DMS 273 (cell line): ENCODE data around the gene BHLHE41.

ENCODE experiments used
- DNase-seq: peaks from one replicate; lab custom pipeline; 2025; ENCODE audit not compliant: unreplicated experiment; lab: John Stamatoyannopoulos, UW

BHLHE41 gene

DNA sequence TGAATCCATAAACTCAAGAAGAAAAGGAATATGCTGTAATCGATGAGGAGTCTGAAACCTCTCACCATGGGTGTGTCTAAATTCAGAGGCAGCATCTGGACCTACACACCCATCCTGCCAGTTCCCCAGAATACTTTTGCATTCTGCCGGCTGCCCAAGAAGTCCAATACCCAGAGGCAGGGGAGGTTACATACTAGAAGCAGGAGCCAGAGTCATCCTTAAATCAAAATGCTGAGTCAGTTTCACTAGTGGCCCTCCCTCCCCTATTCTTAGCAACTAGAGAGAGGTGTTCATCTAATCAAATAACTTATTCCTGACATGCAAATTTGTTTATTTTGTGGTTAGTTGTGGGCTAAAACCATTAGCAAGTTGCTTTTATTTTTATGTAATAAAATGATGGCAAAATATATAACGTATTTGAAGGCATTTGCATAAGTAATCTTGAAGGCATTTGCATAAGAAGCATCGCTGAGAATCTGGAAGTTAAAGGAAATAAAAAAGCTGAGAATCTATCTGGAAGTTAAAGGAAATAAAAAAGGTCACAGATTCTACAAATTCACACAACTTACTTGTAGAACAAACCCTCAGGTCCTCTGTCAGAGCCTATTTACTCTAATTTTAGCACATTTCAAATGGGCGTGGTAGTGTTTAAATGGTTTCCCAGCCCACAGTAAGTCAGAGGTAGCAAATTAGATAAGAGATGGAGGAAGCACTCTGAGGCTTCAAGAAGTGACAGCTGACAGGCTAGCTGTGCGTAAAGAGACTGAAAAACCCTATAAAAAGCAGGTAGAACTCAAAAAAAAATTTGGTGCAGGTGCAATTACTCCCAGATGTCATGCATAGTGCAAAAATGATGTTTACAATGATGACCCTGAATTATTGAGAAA lies 7.8 kb downstream of the BHLHE41 start:
- DNase-seq, result peak; percentile 12

DNA sequence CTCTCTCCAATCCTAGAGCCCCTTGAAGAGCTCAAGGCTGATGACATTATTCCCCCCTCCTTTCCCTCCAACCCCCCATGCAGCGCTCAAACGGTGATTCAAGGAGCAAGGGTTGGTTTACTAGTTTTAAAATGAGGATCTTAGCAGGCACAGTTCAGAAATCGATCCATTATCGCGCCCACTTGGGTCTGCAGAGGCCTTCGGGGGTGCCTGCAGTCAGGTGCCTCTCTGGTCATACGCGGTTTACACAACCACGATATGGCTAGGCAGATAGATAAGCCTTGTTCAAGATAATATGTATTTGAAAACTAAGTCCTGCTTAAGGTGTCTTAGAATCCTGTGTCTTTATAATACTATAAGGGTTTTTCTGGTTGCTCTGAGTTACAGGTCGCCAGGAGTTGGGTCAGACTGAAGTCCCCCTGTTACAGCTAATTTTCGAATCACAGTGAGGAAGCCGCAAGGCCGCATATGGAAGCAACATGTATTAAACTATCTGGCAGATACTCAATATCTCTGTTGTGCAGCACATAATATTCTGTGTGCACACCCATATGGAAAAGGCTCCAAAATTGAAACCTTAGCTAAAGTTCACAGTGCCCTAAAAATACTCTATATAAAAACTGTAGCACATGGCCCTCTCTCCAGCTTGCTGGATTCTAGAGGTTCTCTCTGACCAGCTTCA lies 10.0 kb downstream of the BHLHE41 start:
- DNase-seq, result peak; percentile 39

DNA sequence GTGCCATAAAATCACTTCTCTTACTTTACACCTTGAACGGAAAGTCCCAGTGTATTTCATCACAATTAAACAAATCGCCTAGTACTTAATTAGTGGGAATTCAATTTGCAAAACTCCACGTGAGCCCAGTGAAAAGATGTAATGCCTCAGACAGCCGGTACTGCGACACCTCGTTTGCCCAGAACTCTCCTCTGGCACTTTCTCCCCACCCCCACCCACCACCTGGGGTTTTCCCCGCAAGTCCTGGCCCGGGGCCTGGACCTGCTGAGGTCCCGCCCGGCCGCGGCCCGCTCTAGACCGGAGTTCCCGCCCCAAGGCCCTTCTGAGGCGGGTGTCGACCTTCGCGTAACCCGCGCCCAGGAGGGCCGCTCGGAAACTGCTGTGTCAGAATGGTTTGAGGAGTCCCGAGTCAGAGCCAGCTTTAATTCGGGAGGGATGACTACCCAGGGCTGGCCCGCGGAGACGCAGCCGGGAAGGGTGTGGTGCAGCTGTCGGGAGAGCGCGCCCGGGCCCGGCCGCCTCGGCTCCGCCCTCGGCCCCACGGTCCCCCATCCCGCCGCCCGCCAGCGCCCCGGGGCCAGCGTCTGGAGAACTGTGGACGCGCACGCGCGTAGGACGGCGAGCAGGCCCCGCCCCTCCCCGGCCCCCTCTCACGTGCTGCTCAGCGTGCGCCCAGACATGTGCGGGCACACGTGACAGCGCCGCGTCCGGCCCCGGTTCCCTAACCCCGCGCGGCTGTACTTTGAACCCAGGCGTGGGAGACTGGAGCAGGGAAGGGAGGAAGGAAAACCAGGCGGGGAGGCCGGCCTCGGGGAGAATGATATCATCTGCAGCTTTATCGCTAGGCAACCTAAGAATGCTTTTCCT lies 10.8 kb downstream of the BHLHE41 start:
- DNase-seq, result peak; percentile 96

DNA sequence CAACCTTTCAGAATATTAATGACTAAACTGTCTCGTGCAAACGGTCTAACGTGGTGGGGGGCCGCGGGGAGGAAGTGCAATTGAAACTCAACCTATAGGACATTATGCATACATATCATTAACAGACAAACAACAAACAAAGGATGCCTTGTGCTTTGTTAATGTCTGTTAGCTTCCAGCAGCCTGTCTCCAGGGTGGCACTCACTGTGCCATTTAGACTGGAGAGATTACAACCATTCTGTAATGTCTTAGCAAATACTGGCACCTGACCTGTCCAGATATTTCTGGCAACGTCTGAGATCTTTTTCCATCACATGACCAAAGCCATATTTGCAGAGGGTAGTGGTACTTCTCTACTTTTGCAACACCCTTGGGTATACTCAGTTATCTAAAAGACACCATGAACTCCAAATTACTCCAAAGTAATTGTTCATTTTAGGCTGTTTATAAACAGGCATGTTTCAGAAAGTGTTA lies 11.6 kb downstream of the BHLHE41 start:
- no peak for DNase-seq

DNA sequence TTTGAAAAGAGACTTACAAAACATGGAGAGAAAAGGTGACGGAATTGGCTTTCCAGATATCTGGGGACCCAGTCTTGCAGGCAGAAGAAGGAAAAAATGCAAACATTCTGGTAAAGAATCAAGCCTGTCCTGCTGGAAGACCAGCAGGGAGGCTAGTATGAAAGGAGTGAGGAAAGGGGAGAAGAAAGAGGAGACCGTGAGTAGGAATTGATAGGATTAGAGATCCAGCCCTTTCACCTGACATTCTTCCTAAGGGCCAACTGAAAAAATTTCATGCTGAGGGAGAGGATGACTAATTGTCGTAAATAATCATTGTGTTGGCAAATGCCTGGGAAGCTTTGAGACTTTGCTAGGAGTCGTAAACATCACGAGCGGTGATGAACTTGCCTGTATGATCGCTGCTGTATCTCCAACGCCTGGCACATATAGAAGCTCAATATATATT lies 12.1 kb downstream of the BHLHE41 start:
- no peak for DNase-seq

DNA sequence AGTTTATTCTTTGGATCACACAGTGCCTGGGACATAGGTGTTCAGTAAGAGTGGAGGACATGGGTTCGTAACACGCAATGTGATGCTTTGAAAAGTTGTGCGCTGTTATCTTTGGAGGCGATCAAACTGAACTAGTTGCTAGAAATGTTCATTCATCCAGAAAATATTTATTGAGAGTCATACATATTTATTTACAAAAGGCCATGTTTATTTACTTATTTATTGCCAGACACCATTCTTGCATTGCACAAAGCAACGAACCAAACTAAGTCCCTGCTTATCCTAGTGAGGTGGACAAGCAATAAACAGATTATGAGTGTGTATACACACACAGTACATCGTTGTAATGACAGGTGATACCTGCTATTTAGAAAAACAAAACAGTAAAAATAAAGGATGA lies 12.6 kb downstream of the BHLHE41 start:
- DNase-seq, result no peak

DNA sequence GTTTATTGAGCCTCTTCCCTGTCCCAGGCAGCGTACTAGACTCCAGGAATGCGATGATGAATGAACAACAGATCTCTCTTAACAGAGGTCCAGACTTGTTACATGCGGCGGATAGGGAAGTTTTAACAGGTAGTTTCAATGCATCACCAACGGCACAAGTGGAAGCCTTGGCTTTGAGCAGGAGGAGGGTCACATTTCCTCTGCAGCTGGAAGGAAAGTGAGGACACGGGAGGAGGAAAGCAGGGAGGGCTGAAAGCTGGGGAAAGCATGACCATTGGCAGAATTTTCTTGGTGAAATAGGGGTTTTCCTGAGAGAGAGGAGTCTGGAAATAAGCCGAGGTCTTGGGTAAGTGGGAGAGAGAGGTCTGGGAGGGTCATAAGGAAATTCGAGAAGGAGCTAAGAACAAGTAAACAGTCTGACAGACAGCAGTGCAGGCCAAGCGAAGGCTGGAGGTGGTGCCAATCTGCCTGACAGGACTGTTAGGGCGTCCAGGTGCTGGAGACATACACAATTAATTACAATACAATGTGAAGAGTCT lies 15.4 kb downstream of the BHLHE41 start:
- peak; percentile 8 for DNase-seq

DNA sequence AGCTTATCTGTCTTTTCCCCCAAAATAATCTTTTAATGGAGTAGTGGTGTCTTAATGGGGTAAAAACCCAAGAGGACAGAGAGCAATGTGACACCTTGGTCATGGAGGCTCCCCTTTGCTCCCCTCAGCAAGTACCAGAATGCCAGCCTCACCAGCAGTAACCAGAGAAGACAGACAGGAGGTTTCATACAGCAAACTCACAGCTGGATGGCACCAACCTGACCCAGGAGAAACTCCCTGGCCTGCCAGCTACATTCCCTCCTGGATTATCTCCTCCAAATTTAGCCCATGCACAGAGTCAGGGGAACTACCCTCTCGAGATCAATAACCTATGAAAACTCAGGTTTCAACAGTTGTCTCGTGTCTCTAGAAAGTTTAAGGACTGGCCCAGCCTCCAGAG lies 15.9 kb downstream of the BHLHE41 start:
- DNase-seq, result no peak

DNA sequence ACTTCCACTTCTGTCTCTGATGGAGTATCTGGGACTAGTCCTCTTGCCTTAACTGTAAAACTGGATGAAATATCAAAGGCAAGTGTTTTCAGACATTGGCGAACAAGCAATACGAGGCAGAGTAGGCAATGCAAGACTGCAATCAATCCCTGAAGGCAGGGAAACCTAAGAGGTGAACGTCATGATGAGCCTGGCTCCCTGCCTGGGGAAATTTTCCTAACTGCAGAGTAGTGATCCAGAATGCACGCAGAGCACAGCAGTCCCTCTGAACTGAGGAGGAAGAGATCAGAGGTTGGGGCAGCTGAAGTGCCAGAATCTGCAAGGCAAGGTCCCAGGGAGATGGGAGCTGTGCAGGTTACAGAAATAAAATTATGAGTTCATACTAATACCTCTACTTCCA lies 18.5 kb downstream of the BHLHE41 start:
- no peak for DNase-seq

DNA sequence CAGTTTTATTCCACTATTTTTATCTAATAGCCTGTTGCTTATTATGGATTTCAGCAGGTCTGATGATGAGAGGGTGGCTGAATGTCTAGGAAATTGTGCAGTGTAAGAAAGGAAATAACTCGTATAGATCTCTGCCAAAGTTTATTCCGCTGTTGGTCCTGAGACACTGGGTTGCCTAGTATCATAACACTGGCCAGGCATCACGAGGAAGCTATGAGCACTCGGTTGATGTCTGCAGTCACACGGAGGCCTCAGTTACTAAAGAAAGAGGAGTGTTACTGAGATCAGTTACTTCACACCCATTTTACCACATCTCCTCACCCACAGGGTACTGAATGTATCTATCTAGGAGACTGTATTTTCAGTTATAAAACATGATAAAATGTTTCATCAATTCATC lies 21.9 kb downstream of the BHLHE41 start:
- no peak for DNase-seq

DNA sequence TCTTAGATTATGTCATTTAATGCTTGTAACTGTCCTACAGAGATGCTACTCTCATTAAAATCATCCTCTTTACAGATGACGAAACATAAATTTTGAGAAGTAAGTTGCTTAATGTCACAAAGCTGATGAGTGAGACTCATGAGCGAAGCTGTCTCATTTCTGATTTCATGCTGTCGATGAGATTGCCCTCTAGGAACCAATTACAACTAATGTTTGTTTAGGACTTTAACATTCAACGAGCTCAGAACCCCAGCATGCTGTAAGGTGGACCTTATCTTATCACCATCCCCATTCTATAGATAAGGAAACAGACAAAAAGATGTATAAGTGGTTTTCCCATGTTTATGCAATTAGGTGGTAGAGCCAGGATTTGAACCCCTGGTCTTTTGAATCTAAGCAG lies 23.1 kb downstream of the BHLHE41 start:
- DNase-seq, result no peak

DNA sequence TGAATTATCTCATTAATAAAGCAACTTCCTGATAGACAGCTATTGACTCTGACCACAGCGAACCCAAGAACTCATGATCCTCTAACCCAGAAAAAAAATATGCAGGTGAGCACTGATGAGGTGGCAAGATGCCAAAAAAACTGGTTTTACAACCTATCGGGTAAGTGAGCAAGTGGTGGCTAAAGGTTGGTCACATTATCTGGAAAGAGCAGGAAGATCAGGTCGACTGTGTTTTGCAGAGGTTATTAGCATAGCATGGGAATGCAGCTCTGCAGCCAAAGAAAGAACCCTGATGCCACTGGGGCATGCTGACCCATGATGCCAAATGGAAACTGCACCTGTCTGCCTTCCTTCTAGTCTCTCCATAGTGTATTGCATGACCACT lies 23.5 kb downstream of the BHLHE41 start:
- DNase-seq, result no peak

DNA sequence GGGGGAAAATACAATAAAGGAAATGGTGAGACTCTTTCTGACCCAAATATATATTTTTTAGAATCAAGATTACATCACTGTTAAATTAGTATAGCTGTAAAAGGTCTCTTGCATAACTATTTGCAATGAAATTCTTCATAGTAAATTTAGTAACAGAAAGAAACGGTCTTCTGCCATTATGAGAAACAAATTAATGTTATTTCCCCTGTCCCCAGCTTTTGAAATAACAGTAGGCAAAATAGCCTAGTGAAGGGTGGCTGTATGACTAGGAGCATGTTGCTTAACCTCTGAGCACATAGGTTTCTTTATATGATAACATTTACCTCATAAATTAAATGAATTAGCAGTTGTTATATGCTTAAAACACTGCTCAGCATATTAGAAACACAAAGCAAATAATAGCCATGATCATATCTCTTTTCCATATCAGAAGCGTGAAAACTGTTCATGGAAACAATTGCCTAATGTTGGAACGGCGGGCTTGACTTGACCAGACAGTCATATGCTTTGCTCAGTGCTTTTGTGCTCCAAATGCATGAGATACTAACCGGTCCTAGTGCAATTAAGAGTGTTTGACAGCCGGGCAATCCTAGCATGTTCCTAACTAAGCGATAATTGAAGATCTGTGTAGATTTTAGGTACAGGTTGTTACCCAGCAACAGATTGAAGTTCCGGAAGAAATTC lies 24.0 kb downstream of the BHLHE41 start:
- DNase-seq, result no peak

DNA sequence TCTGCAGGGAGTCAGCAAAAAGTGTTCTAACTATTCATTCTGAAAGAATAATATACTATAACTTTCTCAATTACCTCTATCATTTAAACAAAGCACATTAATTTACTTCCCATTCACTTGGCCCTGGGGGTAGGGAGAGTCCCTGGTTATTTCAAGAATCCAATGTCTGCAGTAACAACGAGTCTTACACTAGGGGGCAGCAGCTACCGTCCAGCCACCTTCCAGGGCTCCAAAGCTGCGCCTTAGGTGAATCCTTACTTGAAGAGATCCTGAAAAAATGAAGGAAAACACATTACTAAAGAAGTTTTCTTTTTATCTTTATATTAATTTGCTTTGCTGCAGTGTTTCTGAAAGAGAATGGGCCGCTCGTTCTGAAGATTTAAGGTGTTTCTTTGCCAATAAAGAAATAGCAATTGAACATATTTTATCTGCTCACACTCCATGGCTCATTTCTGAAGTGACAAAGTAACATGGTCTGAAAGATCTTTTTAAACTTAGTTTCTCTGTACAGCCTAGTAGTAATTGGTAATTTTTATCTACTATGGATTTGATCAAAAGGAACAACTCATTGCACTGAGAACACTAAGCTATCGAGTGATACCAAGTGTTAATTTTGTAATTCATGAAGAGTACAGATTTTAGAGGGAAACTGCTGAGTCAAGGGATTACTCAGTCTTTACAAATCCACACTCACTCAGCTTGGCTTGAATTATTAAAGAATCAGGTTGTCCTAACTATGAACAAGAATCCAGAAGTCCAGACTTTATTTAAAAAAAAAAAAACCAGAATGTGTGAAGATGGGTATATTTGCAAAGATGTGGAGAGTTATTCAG lies 27.6 kb downstream of the BHLHE41 start:
- DNase-seq, result peak; percentile 83

DNA sequence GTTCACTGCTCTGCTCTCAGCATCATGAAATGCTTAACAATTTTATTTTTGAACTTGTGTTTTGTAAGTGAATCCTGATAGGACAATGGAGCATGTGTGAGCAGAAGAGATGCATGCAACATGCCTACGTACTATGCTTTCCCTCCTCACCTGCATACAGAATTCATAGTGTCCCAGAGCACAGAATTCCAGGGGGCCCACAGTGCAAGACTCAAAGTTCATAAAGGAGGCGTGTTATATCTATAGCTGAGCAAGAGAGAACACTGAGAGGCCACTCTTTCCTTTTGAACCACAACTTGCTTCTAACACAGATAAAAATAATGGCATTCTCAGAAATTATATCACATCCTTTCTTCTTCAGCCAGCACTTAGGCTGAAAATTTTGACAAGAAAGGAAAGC lies 28.8 kb downstream of the BHLHE41 start:
- no peak for DNase-seq

DNA sequence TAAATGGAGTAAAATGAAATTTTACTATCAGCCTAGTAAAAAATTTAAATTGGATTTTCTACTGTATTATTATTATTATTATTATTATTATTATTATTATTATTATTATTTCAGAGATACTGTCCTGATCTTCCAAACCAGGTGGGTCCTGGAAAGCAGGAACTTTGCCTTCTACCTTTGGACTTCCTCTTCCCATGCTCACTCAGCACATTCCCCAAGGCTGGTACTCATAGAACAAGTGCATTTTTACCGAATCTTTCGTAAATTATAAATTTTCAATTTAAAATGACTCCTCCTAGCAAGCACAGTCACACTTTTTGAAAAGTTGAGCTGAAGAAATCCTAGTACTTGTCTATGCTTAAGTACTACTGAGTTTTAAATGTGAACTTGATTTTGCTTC lies 29.7 kb downstream of the BHLHE41 start:
- no peak for DNase-seq

DNA sequence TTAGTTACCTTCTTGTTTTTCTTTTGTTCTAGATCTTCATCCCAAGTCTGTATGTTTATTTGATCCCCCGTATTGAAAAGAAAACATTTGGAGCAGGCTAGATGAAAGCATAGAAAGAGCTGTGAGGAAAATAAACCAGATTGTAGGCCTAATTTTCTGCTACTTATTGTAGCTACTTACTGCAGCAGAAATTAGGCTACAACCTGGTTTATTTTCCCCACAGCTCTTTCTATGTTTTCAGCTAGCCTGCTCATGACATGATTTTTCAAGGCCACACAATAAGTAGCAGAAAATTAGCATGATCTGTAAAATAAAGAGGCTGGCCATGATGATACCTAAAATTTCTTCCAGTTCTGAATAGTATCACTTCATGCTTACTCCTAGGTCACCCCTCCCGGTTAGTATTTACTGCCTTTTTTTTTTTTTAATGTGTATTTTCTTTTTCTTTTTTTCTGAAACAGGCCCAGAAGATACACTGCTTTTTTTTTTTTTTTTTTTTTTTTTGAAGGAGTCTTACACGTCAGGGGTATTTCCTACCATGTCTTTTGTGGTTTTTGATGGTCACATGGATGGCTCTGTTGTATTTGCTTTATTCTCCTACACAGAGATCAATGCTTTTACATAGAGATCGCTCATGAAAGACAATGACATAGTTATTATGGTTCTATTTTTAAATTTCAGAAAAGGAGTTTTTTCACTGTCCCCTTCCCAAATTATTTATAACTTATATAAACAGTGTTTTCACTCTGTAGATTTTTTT lies 32.3 kb downstream of the BHLHE41 start:
- DNase-seq, result no peak

DNA sequence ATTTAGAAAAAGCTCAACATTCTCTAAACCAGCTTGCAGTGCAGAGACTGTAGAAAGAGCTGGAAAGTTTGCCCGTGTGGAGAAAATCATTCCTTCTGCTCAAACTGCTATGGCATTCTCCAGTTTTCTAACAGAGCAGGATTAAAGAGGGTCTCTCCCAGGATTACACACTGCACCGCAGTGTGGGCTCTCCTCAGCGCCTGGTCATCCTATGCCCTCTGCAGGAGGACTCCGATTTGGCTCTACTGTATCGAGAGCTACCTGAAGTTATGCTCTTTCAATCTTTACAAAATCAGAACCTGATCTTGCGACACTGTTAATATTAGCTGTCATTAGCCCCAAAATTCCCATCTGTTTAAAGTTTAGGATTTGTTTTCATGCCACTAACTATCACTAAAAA lies 33.0 kb downstream of the BHLHE41 start:
- peak; percentile 32 for DNase-seq
